GM12872 (cell line): ENCODE data around the gene GPR84.

ENCODE experiments used
- CTCF ChIP-seq: IDR thresholded peaks from 3 replicates; pipeline ENCODE4 v1.5.1; 2011; ENCODE audit warnings: low read depth, mild to moderate bottlenecking, low read length, moderate library complexity; ENCODE audit not compliant: insufficient read depth

Gene GPR84

GRCh38 chr12:54390176-54390667 lies 25.9 kb upstream of the GPR84 start:
- no peak for TF ChIP-seq CTCF

- no peak for TF ChIP-seq CTCF
These were observed 25.4 kb upstream of the GPR84 start for GRCh38 chr12:54389607-54390175.

- TF ChIP-seq CTCF, result no peak
These were observed 24.8 kb upstream of the GPR84 start for GRCh38 chr12:54389134-54389508.

- TF ChIP-seq CTCF, result no peak
These were observed 24.2 kb upstream of the GPR84 start for GRCh38 chr12:54388237-54389133.

GRCh38 chr12:54387114-54387467 lies 22.8 kb upstream of the GPR84 start:
- no peak for TF ChIP-seq CTCF

GRCh38 chr12:54386403-54387113 lies 22.3 kb upstream of the GPR84 start:
- TF ChIP-seq CTCF, result no peak

GRCh38 chr12:54385251-54385914 lies 21.1 kb upstream of the GPR84 start:
- TF ChIP-seq CTCF, result no peak
